SIG-M5 treated with dmso at 0.1 percent for 504 hours (cell line): ENCODE results near the gene ELF2.
"Not testable (repeated sequence)": the region's sequence is repeated elsewhere in the genome, so short reads cannot be mapped to it uniquely, and the experiment has no call there.

ENCODE experiments used
- DNase-seq: peaks from one replicate; lab custom pipeline; 2025; ENCODE audit not compliant: unreplicated experiment; lab: John Stamatoyannopoulos, UW

Gene ELF2

DNA sequence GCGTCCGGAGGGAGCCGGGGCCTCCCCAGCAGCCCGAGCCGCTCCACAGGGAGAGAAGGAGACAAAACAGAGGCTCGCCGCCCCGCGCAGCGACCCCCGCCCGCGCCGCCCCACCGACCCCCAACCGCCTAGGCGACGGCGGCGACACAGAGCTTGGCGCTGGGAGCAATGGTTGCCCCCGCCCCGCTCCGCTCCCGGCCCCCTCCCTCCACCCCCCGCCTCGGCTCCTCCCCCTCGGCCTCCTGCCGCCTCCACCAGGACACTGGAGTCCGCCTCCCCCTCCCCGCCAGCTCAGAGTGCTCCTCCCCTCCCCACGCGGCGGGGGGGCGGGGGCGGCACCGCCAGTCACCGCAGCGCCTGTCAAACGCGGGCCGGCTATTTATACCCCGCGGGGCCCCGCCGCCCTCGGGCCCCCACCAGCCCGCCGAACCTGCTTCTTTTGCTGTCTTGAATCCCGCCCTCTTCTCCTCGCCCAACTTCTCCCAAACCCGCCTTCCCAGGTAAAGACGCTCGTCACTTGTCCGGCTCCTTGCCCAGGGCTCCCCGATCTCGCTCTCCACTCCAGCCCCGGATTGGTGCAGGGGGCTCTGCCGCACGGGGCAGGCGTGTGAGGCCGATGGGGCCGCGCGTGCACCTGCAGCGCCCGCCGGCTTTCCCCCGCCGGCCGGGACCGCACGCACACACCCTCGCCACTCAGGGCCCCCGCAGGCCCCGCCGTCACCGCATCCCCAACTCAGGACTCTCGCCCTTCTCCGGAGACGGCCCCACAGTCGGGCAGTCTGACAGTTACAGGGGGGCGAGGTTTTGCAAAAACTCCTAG, at the start of gene ELF2:
TSS of gene ELF2 (minus strand) at position 170 of the 820 bp plus-strand sequence. CDS start 39,517 bp downstream, outside the sequence.
- peak; percentile 90 for DNase-seq

GRCh38 chr4:139223682-139224317, 46.8 kb upstream of the ELF2 start:
- no peak for DNase-seq

DNA sequence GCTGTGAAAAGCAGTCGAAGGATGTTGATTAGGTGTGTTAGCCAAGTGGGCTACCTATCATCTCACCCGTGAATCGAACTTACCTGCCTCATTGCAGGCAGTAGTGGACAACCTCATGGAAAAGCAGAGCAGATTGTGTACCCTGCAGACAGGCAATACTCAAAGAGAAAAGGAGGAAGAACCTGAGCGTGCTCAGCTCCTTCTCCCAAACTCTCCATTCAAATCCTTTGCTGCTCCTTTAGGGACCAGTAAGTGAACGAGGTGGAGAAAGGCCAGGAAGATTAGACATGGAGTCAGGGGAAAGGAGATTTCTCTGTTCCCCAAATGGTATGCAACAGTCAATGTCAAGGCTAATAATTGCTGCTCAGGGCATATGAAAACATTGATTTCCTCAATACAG, 45.2 kb upstream of the ELF2 start:
- DNase-seq, result no peak

DNA sequence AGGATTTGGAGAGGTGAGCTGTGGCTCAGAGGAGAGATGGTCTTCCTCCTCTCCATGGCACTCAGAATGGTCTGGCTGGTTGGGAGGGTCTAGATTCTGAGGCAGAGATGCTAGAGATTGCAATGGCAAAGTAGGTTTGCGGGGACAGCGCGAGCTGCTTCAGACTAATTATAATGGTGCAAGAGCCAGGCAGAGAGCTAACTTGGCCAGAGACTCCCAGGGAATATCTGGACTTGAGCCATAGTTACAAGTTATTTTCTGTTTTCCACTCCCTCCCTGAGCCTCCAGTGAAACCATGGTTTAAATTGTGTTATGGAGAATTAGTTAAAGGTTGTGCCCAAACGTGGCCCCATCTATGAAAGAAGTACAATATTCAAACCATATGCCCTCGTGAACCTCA, 44.7 kb upstream of the ELF2 start:
- no peak for DNase-seq

GRCh38 chr4:139219450-139220055, 42.5 kb upstream of the ELF2 start:
- no peak for DNase-seq

- DNase-seq, result peak; percentile 92
Observed at GRCh38 chr4:139214039-139214534, 37.1 kb upstream of the ELF2 start.

DNA sequence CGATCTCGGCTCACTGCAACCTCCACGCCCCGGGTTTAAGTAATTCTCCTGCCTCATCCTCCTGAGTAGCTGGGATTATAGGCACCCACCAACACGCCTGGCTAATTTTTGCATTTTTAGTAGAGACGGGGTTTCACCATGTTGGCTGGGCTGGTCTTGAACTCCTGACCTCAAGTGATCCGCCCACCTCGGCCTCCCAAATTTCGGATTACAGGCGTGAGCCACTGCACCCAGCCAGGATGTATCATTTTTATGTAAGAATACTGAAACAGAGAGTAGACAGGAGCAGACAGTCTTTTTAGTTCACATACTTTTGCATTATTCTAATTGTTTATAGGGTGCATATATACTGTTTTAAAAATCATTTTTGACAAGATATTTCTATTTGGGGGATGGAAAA, 36.6 kb upstream of the ELF2 start:
- DNase-seq, result not testable (repeated sequence)

DNA sequence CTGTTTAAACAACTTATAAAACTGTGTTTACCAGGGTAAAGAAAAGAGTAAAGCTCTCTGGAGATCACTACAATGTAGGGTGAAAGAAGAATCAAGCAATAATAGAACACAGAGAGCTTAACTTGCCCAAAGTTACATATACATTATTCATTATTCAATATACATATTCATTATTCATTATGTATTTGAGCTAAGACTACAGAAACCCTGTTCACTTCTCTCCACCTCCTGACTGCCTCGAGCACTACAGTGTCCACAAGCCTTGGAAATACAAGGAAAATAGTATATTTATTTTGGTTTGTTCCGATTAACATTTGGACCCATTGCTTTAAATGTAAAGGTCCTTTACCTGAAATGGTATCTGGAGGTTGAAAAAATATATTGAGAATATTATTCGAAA, 35.9 kb upstream of the ELF2 start:
- no peak for DNase-seq

GRCh38 chr4:139210486-139210885, 33.5 kb upstream of the ELF2 start:
- no peak for DNase-seq

- no peak for DNase-seq
Observed at GRCh38 chr4:139209470-139210063, 32.5 kb upstream of the ELF2 start.

DNA sequence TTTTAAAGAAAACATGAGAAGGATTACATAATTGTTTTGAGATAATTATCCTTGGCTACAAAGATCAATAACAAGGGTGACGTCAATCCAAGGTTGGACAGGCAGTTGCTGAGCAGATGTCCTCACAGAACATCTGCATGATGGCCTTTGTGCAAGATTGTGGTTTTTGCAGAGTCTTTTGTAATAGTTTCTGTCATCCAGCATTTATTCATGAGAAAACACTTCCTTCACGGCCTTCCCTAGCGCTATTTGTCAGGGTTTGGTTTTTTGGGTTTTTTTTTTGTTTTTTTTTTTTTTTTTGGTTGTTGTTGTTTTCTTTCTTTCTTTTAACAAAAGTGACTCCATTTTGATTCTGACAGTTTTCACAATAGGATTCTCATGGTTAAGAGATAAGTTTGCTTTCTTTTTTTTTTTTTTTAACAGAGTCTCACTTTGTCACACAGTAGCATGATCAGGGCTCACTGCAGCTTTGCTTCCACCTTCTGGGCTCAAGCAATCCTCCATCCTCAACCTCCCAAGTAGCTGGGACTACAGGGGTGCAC, 31.5 kb upstream of the ELF2 start:
- peak; percentile 96 for DNase-seq

DNA sequence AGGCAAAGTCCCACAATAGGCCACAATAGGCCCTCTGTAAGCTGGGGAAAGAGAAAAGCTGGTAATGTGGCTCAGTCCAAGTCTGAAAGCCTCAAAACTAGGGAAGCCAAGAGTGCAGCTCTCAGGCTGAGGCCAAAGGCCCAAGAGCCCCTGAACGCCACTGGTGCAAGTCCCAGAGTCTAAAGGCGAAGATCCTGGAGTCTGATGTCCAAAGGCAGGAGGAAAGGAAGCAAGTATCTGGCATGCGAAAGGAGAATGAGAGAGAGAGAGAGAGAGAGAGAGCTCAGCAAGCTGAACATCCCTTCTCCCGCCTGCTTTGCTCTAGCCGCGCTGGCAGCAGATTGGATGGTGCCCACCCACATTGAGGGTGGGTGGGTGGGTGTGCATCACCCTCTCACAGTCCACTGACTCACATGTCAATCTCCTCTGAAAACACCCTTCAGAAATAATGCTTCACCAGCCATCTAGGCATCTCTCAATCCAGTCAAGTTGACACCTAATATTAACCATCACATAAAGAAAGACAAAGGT, 30.9 kb upstream of the ELF2 start:
- DNase-seq, result peak; percentile 46

DNA sequence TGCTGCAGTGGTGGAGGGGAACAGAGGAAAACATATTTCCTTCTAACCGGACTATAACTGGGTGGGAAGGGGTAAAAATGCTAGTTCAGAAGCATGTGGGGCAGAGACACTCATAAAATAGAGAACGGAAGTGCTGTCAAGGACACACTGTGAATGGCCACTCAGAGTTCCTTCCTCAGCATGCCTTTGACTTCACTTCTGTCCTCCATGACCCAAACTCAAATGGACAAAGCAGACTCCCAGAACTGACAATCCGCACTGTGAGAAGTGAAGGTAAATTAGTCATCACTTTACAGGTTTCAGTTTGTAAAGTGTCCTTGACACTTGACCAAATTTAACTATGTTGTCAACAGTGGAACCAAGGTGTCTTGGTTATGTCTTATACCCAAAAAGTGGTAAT, 30.2 kb upstream of the ELF2 start:
- DNase-seq, result no peak

DNA sequence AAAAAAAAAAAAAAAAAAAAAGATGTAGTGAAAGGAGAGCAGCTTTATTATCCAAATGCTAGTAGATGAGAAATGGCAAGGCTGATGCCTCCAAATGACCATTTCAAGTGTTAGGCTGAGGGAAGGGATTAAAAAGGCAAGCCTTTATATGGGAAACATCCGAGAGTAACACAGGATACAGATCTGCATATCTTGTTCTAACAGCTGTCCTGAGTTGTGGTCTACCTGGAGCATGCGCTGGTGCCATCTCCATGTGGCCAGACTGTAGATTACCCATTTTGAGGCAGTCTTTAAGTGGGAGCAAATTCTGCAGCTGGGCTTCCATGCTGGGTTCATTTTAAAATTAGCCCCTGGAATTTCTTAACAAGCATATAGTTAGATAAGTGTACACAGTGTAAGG, 26.0 kb upstream of the ELF2 start:
- DNase-seq, result no peak

- DNase-seq, result no peak
Observed at GRCh38 chr4:139200506-139200905, 23.5 kb upstream of the ELF2 start.

- no peak for DNase-seq
Observed at GRCh38 chr4:139200102-139200501, 23.1 kb upstream of the ELF2 start.

- not testable (repeated sequence) for DNase-seq
Observed at GRCh38 chr4:139197214-139197613, 20.2 kb upstream of the ELF2 start.

- DNase-seq, result no peak
Observed at GRCh38 chr4:139196462-139196861, 19.4 kb upstream of the ELF2 start.

DNA sequence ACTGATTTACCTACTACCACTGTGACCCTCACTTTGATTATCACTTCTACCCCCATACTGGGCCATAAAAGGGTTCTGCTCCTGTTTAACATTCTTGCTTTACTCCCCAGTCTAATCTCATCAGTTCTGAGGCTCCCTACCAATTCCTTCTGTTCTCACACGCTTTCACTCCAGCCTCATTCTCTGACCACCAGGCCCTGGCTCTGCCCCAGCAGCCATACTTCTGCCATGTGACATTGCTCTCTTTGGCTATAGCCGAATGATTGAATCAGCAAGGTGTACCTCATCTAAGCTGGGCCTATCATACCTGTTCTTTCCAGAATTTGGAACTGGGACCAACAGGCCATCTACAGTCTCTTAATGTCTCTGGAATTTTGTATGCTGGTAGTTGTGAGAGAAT, 14.4 kb upstream of the ELF2 start:
- DNase-seq, result no peak

GRCh38 chr4:139189972-139190371, 13.0 kb upstream of the ELF2 start:
- DNase-seq, result no peak

DNA sequence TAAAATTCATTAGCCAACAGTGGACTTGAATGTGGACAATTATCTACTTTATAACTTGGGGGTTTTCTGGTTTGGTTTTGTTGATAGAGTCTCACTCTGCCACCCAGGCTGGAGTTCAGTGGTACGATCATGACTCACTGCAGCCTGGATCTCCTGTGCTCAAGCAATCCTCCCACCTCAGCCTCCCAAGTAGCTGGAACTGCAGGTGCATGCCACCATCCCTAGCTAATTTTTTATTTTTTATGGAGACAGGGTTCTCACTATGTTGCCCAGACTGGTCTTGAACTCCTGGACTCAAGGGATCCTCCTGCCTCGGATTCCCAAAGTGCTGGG, 12.4 kb upstream of the ELF2 start:
- DNase-seq, result no peak
